Measurements from ENCODE around the gene CD99L2.

DNA sequence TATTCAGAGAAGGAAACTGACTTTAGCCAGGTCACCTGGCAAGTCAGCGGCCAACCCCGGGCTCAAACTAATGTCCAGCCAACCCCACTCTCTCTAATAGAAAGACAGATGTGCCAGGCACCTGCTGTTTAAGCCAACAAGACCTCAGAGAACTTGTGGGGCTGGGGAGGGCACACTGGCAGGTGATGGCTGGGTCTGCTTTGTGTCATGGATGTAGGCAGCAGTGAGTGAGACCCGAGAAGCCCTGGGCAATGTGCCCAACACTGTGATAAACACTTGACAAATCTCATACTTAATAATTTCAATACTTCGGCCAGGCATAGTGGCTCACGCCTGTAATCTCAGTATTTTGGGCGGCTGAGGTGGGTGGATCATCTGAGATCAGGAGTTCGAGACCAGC, 9.0 kb upstream of the CD99L2 start:
- TF ChIP-seq, protein P1, sequence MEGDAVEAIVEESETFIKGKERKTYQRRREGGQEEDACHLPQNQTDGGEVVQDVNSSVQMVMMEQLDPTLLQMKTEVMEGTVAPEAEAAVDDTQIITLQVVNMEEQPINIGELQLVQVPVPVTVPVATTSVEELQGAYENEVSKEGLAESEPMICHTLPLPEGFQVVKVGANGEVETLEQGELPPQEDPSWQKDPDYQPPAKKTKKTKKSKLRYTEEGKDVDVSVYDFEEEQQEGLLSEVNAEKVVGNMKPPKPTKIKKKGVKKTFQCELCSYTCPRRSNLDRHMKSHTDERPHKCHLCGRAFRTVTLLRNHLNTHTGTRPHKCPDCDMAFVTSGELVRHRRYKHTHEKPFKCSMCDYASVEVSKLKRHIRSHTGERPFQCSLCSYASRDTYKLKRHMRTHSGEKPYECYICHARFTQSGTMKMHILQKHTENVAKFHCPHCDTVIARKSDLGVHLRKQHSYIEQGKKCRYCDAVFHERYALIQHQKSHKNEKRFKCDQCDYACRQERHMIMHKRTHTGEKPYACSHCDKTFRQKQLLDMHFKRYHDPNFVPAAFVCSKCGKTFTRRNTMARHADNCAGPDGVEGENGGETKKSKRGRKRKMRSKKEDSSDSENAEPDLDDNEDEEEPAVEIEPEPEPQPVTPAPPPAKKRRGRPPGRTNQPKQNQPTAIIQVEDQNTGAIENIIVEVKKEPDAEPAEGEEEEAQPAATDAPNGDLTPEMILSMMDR (IDR thresholded peaks at IDR 0.05), result no peak
- TF ChIP-seq POLR2A (IDR thresholded peaks at IDR 0.05), result no peak
